Stimulated activated CD8-positive, alpha-beta memory T cell treated with anti-CD3 and anti-CD28 coated beads, Interleukin-2, amount 100 ng/mL, for 1 hour (primary cell): Measurements from ENCODE around the gene TPPP.
"Not testable (repeated sequence)": the region's sequence is repeated elsewhere in the genome, so short reads cannot be mapped to it uniquely, and the experiment has no call there.

ENCODE experiments used
- DNase-seq, 2 donors: peaks; one replicate each; pipeline ENCODE4 v3.0.0-alpha.2; 2020; ENCODE audit warnings: low read depth in 2 of 2

TPPP gene

GRCh38 chr5:645421-645820, 47.7 kb downstream of the TPPP start:
- no peak for DNase-seq

DNA sequence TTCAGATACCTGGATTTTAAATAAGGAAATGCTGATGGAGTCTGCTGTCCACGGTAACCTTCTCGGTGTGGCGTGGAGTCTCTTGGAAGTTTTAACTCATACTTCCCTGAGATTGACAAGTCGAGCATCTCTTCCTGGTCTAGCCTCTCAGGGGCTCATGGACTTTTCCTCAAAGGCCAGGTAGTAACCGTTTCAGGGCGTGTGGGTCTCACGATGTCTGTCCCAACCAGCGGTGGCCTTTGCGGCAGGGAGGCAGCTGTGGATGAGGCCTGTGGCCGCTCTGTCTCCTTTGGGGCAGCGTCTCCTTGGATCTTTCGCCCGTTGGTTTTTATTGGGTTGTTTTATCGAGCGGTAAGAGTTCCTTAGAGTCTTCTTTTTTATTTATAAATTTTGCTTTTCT, 48.2 kb downstream of the TPPP start:
- DNase-seq: no peak

GRCh38 chr5:644509-644908, 48.6 kb downstream of the TPPP start:
- DNase-seq: no peak

DNA sequence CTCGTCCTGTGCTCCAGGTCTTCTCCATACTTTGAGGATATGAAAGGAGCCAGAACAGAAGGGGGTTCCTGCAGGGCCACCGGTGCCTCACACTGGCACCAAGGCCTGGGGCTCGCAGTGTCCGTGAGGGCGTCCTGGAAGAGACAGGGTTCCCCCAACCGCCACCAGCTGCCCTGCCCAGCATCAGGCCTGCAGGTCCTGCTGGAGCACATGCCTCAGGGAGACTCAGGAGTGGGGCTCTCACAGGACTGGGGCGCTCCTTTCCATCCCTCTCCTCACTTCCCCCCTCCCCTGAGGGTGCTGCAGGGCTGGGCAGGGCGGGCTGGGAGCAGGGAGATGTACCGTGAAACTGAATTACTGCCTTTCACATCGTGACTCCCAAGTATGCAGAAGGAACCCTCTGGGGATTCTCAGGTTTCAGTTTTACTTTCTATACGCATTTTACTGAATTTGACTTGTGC, 49.3 kb downstream of the TPPP start:
- no peak for DNase-seq

GRCh38 chr5:643351-643801, 49.8 kb downstream of the TPPP start:
- no peak for DNase-seq

- no peak for DNase-seq
Observed at GRCh38 chr5:642481-642880, 50.7 kb downstream of the TPPP start.

DNA sequence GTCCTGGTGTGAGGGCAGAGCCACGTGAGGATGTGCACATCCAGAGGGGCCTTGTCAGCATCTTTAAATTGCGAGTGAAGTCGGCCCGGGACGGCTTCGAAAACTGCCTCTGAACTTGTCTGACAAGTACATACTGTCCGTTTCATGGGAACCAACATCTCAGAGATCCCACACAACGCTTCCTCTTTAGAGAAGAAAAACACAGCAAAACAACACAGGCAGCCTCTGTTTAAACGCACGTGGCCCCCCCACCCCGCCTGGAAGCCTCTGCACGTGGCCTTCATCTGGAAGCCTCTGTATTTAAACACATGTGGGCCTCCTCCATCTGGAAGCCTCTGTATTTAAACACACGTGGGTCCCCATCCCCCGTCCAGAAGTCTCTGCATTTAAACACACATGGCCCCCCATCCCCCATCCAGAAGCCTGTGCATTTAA, 51.8 kb downstream of the TPPP start:
- no peak for DNase-seq

DNA sequence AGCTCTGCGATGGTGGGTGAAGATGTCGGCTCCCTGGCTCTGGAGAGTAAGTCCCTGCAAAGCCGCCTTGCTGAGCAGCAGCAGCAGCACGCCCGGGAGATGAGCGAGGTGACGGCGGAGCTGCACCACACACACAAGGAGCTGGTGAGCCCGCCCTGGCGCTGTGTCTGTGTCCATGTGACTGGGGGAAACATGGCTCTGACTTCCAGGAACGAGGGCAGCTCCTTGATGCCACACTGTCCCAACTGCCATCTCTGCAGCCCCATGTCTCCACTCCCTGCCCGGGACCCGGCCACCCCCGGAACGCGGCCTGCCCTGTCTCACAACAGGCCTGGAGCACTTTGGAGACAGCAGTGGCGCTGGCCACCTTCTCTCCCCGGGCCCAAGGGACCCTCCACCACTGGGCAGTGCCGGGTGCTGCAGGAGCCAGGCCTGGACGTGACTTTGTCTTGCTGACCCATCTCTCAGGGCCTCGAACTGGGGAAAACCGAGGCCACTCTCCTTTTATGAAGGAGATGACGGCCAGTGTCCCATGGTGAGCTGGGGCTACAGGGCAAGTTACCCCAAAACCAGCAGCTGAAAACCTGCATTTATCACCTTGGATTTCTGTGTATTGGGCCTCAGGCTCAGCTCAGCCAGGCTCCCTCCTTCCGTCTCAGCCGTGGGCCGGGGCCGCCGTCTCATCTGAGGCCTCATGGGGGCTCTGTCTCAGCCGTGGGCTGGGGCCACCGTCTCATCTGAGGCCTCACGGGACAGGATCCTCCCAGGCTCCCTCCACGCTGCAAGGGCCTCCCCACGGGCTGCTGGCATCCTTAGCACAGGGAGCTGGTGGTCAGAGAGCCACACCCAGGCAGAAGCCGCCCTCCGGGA, 52.5 kb downstream of the TPPP start:
- no peak for DNase-seq

DNA sequence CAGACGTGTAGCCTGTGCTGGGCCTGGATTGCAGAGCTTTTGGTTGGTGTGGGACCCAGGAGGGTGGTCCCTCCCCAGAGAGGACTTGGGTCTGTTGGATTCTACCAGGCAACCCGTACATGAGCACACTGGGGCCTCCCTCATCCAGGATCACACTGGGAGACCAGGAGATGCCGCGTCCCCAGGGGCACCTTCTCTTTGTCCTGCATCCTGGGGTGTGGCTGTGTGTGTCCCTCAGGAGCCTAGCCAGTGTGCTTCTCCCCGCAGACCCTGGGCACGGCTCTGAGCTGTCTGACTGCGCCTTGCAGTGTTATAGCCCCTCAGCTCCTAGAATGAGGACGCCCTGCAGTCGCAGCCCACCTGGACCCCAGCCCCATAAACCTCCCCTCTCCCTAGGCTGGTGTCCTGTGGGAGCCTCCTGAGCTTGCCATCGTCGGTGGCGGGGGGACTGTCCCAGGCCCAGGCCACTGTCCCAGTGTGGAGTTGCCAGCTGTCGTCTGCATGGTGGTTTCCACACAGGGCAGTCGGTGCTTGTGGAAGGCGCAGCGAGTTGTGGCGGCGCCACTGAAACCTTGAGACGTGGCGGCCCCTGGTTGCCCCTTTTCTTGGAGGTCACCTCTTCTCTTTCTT, 53.5 kb downstream of the TPPP start:
- DNase-seq: no peak

- DNase-seq: no peak
Observed at GRCh38 chr5:639253-639530, 54.0 kb downstream of the TPPP start.

GRCh38 chr5:638501-639252, 54.5 kb downstream of the TPPP start:
- DNase-seq: no peak

DNA sequence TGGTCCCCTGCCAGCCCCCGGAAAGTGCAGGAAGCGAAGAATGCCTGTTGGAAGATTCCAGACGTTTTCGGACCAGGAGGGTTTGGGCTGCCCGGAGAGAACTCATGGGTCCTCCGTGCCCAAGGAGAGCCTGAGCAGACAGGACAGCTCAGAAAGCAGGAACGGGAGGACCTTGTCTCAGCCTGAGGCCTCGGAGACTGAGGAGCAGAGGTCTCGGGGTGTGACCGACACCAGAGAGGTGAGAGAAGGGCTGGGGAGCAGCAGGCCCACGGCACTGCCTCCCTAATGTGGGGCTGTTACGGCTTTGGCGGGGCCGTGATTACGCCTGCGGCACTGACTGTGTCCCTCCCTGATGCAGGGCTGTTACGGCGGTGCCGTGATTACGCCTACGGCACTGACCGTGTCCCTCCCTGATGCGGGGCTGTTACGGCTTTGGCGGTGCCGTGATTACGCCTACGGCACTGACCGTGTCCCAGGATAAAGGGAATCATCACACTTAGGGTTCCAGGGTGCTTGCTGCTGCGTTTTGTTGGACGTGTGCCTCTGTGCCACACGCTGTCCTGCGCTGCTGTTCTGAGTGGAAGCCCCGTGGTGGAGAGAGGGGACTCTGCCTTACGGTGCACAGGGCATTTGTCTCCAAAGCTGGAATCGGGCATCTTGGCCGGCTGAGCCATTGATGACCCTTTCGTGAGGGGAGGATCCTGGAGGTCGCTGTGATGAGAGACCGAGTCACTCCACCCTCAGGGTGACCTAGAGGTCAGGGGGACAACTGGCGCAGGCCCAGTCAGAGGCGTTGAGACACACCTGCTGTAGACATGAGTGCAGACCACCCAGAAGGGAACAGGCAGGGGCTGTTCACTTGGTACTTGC, 55.3 kb downstream of the TPPP start:
- no peak for DNase-seq

- DNase-seq: no peak
Observed at GRCh38 chr5:636951-637350, 56.2 kb downstream of the TPPP start.

- no peak for DNase-seq
Observed at GRCh38 chr5:635306-636055, 57.7 kb downstream of the TPPP start.

GRCh38 chr5:634191-634590, 59.0 kb downstream of the TPPP start:
- no peak for DNase-seq

DNA sequence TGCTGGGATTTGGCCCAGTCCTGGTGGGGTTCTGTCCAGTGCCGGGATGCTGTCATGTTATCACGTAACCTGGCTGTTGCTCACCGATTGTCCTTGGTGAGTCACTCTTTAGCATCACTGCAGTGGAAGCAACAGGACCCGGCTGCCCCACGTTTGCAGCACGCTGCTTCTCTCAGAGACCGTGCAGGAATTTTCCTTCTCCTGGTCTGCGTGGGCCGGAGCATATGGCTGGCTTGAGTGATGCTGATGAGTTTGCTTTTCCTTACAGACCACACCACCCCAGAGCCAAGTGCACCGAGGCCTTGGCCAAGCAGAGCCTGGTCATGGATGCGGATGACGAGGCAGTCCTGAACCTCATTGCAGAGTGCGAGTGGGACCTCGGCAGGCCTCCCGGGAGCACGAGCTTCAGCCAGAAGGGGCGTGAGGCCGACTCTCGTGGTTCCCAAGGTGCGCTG, 59.6 kb downstream of the TPPP start:
- DNase-seq: no peak

- DNase-seq: not testable (repeated sequence)
Observed at GRCh38 chr5:628351-629205, 64.6 kb downstream of the TPPP start.

DNA sequence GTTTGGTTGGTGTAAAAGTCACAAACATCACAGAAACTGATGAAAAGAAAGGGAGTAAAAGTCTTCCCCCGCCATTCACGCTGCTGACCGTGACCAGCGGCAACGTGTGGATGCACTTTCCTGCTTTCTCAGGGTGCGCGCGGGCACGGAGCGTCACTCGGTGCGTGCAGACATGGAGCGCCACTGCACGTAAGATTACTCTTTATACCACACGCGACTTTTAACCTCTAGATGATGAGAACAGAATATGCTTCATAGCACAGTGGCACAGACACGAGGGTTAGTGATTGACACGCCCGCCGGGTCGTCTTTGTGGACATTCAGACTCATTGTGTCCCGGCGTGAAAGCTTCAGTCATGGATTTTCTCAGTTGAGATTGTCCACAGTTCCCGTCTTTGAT, 65.3 kb downstream of the TPPP start:
- DNase-seq: no peak

GRCh38 chr5:626850-627249, 66.3 kb downstream of the TPPP start:
- no peak for DNase-seq

- no peak for DNase-seq
Observed at GRCh38 chr5:625516-625915, 67.6 kb downstream of the TPPP start.
